GM12892 (cell line): ENCODE results near the gene OTUD4.
"Not testable (repeated sequence)": the region's sequence is repeated elsewhere in the genome, so short reads cannot be mapped to it uniquely, and the experiment has no call there.

Experiments used
- POLR2AphosphoS5 ChIP-seq: IDR thresholded peaks from 2 replicates; pipeline ENCODE4 v1.6.1; 2011; ENCODE audit warnings: low read depth, low read length, control low read depth
- TAF1 ChIP-seq: IDR thresholded peaks from 2 replicates; pipeline ENCODE4 v1.6.1; 2011; ENCODE audit warnings: low read depth, mild to moderate bottlenecking, control low read depth, low read length, borderline replicate concordance

DNA sequence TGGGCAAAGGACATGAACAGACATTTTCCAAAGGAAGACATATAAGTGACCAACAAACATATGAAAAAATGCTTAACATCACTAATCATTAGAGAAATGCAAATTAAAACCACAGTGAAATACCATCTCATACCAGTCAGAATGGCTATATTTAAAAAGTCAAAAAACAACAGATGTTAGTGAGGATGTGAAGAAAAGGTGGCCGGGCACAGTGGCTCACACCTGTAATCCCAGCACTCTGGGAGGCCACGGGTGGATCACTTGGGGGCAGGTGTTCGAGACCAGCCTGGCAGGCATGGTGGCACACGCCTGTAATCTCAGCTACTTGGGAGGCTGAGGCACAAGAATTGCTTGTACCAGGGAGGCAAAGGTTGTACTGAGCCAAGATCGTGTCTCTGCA, 41.1 kb upstream of the OTUD4 start:
- TF ChIP-seq POLR2AphosphoS5, TAF1: not testable (repeated sequence)
